Pancreas (tissue), 10 donors: Measurements from ENCODE around the gene VEGFA. TPM values are rescaled to one million over a fixed set of nuclear protein-coding genes. Genes with fewer than 3 reads are reported as not detected.
A peak's percentile ranks its signal among the peaks of the same experiment; 100 is the strongest.

Experiments used
- ATAC-seq, 4 donors: fragments of 200-7000 bp; cut with Tn5 transposase; one replicate each; pipeline versions ENCODE4 v1.8.0 to v1.9.1; 2020; ENCODE audit warnings: mild to moderate bottlenecking in 4 of 4, moderate library complexity in 4 of 4
- DNase-seq, 6 donors: peaks; one replicate each; pipeline ENCODE4 v3.0.0-alpha.2; 2020
- FAIRE-seq: peaks from 2 replicates; lab custom pipeline; 2012; peaks lifted over from hg19 to GRCh38; lab: Jason Lieb, UNC
- H3K27ac ChIP-seq, 4 donors: fragments of 200-600 bp; sonication (generic); 1 replicate in 3 of 4; 2 replicates in 1 of 4; pipeline versions ENCODE4 v1.5.0 to v1.8.0; 2020
- H3K27me3 ChIP-seq, 4 donors: fragments of 200-600 bp; one replicate each; pipeline ENCODE4 v1.8.0; 2021
- H3K36me3 ChIP-seq, 3 donors: fragments of 200-600 bp; sonication (generic) in 1 of 3; one replicate each; pipeline versions ENCODE4 v1.5.0 to v1.8.0; 2020 to 2021
- H3K4me1 ChIP-seq, 3 donors: fragments of 200-600 bp; one replicate each; pipeline ENCODE4 v1.8.0; 2021
- H3K4me3 ChIP-seq, 4 donors: fragments of 200-600 bp; sonication (generic) in 2 of 4; one replicate each; pipeline versions ENCODE4 v1.5.0 to v1.8.0; 2020 to 2021
- H3K9me3 ChIP-seq, 4 donors: fragments of 200-600 bp; one replicate each; pipeline ENCODE4 v1.8.0; 2021
- WGBS, 2 donors: extraction: QIAGEN DNeasy Blood & Tissue Kit; methylation state at CpG; one replicate each; pipeline ENCODE4 v1.1.7; 2013; 5-methylcytosine and 5-hydroxymethylcytosine counted together
- intact Hi-C, 3 donors: fragments of 100-400 bp; cut with DNase I; formaldehyde crosslinking; loops; one replicate each; pipeline versions ENCODE4 v1.11.1 to v1.14.2; 2022
- polyA plus RNA-seq, 2 donors: library from polyadenylated mRNA; stranded (reverse); fragments of 200-250 nt; gene quantifications; one replicate each; pipeline ENCODE4 v1.2.3, GENCODE V29; 2013
- total RNA-seq, 6 donors: library from RNA; stranded (reverse); fragmentation: NEBNext Ultra II Directional in 4 of 6; extraction: Animal tissue kit (Norgen Biotek cat#: 25700) in 4 of 6; gene quantifications; one replicate each; pipeline versions ENCODE4 v1.2.1 to v1.2.4, GENCODE V29; 2021 to 2023
- TF ChIP-seq, protein P1 (sequence below), 4 donors: fragments of 200-600 bp; sonication (generic) in 3 of 4; IDR thresholded peaks; one replicate each; pipeline versions ENCODE4 v1.5.0 to v1.8.0; 2021; ENCODE audit warnings: antibody characterized with exemption in 4 of 4
- donor health status: healthy with polysubstance abuse.
- donor health status: DM: no; HTN: no; CAD: no; lungs with moderate emphysema.
- donor health status: DM: no; HTN: no; CAD: no.
- donor health status: control.
- donor health status: control.
- donor health status: Bipolar disorder and iron deficiency.
- donor health status: DM: yes; HTN: yes; CAD: no.
- donor health status: DM: no; HTN: no; CAD: no.
- donor health status: DM: no; HTN: no; CAD: no.
- donor health status: DM: yes; HTN: yes; CAD: no.

The VEGFA gene
- total and polyA plus RNA-seq, 8 donors = 55.2 to 206 (median 91.5) TPM

DNA sequence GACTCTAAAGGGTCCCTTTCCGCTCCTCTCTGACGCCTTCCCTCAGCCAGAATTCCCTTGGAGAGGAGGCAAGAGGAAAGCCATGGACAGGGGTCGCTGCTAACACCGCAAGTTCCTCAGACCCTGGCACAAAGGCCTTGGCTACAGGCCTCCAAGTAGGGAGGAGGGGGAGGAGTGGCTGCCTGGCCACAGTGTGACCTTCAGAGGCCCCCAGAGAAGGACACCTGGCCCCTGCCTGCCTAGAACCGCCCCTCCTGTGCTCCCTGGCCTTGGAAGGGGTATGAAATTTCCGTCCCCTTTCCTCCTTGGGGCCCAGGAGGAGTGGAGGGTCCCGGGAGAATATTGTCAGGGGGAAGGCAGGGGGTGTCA is 2.7 kb downstream of the VEGFA start:
- Histone ChIP-seq H3K9me3 (no peaks in the 10 kb centered on the region), H3K4me3 (peak overlapping the region; percentile 76 to 96 (median 87)), H3K27ac (peak overlapping the region; percentile 92 to 100 (median 96)), H3K4me1 (peaks cover 26 to 27% (median 26%) of the 10 kb centered on the region in 3 donors), H3K27me3 (no peaks in the 10 kb centered on the region), H3K36me3 (peaks cover under 1 to 5% (median 3%) of the 10 kb centered on the region in 3 donors)
- ATAC-seq = peak in 2 of 4 donors; percentile 3 to 30
- DNase-seq = peak in 2 of 6 donors; percentile 62 to 78
- intact Hi-C loops = loop anchor here in 2 of 3 donors (5.0 kb wide), 2 partner anchors 60 to 65 kb away; no protein-coding TSS in a partner anchor
- TF ChIP-seq, protein P1, sequence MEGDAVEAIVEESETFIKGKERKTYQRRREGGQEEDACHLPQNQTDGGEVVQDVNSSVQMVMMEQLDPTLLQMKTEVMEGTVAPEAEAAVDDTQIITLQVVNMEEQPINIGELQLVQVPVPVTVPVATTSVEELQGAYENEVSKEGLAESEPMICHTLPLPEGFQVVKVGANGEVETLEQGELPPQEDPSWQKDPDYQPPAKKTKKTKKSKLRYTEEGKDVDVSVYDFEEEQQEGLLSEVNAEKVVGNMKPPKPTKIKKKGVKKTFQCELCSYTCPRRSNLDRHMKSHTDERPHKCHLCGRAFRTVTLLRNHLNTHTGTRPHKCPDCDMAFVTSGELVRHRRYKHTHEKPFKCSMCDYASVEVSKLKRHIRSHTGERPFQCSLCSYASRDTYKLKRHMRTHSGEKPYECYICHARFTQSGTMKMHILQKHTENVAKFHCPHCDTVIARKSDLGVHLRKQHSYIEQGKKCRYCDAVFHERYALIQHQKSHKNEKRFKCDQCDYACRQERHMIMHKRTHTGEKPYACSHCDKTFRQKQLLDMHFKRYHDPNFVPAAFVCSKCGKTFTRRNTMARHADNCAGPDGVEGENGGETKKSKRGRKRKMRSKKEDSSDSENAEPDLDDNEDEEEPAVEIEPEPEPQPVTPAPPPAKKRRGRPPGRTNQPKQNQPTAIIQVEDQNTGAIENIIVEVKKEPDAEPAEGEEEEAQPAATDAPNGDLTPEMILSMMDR (IDR thresholded peaks at IDR 0.05) = no peak
- FAIRE-seq = no peak
- WGBS, 2 donors = 6% methylated on average over 7 of the region's 7 CpGs

DNA sequence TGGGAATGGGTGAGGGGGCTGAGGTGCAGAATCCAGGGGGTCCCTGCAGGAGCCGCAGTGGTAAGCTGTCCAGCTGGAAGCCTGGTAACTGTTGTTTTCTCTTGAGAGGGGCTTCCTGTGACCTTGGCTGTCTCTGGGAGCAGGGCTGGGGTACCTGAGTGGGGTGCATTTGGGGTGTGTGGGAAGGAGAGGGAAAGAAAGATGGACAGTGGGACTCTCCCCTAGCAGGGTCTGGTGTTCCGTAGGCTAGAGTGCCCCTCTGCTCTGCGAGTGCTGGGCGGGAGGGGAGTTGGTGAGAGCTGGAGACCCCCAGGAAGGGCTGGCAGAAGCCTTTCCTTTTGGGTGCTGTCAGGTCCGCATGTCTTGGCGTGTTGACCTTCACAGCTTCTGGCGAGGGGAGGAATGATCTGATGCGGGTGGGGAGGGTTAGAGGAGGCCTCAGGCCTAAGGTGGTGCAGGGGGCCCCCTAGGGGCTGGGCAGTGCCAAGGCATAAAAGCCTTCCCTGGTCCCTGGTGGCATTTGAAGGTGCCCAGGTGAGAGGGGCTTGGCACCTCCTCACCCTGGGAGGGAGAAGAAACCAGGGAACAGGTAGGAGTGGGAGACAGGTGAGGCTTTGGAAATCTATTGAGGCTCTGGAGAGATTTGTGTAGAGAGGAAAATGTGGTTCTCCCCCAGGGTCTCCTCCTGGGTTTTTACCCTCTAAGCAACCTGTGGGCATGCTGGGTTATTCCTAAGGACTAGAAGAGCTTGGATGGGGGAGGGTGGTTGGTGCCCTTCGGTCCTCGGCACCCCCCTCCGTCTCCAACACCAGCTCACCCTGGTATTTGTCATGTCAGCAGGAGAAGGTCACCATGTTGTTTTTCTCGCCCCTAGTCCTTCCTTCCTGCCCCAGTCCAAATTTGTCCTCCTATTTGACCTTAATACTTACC is 3.3 kb downstream of the VEGFA start:
- Histone ChIP-seq H3K4me3 (peak overlapping the region; percentile 76 to 96 (median 87)), H3K27me3 (no peaks in the 10 kb centered on the region), H3K4me1 (peaks cover 26 to 29% (median 27%) of the 10 kb centered on the region in 3 donors), H3K36me3 (peaks cover 6 to 12% (median 10%) of the 10 kb centered on the region in 3 donors), H3K27ac (peak overlapping the region; percentile 92 to 100 (median 96)), H3K9me3 (no peaks in the 10 kb centered on the region)
- WGBS, 2 donors = 7 to 10% methylated on average over 12 of the region's 12 CpGs
- DNase-seq = peak; percentile 74 to 88 (median 82)
- FAIRE-seq = no peak
- peak; percentile 15 to 45 (median 36) for ATAC-seq
- intact Hi-C loops = loop anchor here in 2 of 3 donors (5.0 kb wide), 2 partner anchors 59 to 64 kb away; no protein-coding TSS in a partner anchor
- TF ChIP-seq, protein P1 (IDR thresholded peaks at IDR 0.05) = peak; percentile 41 to 72 (median 70)

DNA sequence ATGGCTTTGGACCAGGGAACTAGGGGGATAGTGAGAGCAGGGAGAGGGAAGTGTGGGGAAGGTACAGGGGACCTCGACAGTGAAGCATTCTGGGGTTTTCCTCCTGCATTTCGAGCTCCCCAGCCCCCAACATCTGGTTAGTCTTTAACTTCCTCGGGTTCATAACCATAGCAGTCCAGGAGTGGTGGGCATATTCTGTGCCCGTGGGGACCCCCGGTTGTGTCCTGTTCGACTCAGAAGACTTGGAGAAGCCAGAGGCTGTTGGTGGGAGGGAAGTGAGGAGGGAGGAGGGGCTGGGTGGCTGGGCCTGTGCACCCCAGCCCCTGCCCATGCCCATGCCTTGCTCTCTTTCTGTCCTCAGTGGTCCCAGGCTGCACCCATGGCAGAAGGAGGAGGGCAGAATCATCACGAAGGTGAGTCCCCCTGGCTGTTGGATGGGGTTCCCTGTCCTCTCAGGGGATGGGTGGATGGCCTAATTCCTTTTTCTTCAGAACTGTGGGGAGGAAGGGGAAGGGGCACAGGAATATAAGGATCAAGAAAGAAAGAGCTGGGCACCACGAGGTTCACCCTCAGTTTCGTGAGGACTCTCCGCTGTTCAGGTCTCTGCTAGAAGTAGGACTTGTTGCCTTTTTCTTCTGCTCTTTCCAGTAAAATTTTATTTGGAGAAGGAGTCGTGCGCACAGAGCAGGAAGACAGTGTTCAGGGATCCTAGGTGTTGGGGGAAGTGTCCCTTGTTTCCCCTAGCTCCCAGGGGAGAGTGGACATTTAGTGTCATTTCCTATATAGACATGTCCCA is 4.2 kb downstream of the VEGFA start:
- no peaks in the 10 kb centered on the region for H3K9me3 ChIP-seq
- intact Hi-C loops = loop anchor here in 2 of 3 donors (5.0 kb wide), 2 partner anchors 58 to 63 kb away; no protein-coding TSS in a partner anchor
- no peak for FAIRE-seq
- peak overlapping the region; percentile 41 to 100 (median 96) for H3K27ac ChIP-seq
- H3K36me3 ChIP-seq = peaks cover 6 to 20% (median 17%) of the 10 kb centered on the region in 3 donors
- ATAC-seq = no peak
- TF ChIP-seq, protein P1 (IDR thresholded peaks at IDR 0.05) = no peak
- WGBS, 2 donors = 14 to 15% methylated on average over 12 of the region's 12 CpGs
- no peaks in the 10 kb centered on the region for H3K27me3 ChIP-seq
- H3K4me1 ChIP-seq = peaks cover 31 to 37% (median 32%) of the 10 kb centered on the region in 3 donors
- peak overlapping the region in 3 of 4 donors; percentile 85 to 96 (median 89) for H3K4me3 ChIP-seq
- DNase-seq = peak in 2 of 6 donors; percentile 15 to 30

DNA sequence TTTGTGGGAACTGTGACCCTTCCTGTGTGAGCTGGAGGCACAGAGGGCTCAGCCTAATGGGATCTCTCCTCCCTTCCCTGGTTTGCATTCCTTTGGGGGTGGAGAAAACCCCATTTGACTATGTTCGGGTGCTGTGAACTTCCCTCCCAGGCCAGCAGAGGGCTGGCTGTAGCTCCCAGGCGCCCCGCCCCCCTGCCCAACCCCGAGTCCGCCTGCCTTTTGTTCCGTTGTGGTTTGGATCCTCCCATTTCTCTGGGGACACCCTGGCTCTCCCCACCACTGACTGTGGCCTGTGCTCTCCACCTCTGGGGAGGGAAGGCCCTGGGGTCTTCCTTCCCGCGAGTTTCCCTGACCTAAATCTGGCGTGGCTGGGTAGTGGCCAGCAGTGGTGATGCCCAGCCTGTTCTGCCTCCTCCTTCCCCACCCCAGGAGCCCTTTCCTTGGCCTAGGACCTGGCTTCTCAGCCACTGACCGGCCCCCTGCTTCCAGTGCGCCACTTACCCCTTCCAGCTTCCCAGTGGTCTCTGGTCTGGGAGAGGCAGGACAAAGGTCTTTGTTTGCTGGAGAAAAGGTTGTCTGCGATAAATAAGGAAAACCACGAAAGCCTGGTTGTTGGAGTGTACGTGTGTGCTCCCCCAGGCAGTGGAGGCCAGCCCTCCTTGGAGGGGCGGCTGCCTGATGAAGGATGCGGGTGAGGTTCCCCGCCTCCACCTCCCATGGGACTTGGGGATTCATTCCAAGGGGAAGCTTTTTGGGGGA is 4.9 kb downstream of the VEGFA start:
- Histone ChIP-seq H3K27ac (peak overlapping the region; percentile 28 to 100 (median 66)), H3K27me3 (no peaks in the 10 kb centered on the region), H3K4me1 (peaks cover 37 to 40% (median 37%) of the 10 kb centered on the region in 3 donors), H3K4me3 (peak overlapping the region in 3 of 4 donors; percentile 2 to 96 (median 89)), H3K36me3 (peaks cover 6 to 20% (median 17%) of the 10 kb centered on the region in 3 donors), H3K9me3 (no peaks in the 10 kb centered on the region)
- intact Hi-C loops = loop anchor here in 2 of 3 donors (5.0 kb wide), 2 partner anchors 57 to 62 kb away; no protein-coding TSS in a partner anchor
- ATAC-seq (peak; percentile 10 to 28 (median 20)), FAIRE-seq (no peak), DNase-seq (peak in 5 of 6 donors; percentile 59 to 84 (median 72))
- 15 to 23% methylated on average over 15 to 17 of the region's 17 CpGs for WGBS, 2 donors
- TF ChIP-seq, protein P1 (IDR thresholded peaks at IDR 0.05) = peak; percentile 84 to 87 (median 85)
